Measurements from ENCODE around the gene LNX1. TPM values are rescaled to one million over a fixed set of nuclear protein-coding genes. Genes with fewer than 3 reads are reported as not detected.

Gene LNX1
- polyA plus RNA-seq, 3 donors: 0.09 to 0.13 TPM; not detected in 1

- Histone ChIP-seq H3K9me3 (replicated peaks in 1 of 2; ENCODE audit: control insufficient read depth in 1 of 2, insufficient read depth in 1 of 2, low read length in 2 of 2) (peaks cover 0 to 12% of the 10 kb centered on the region in 2 donors), H3K27ac (ENCODE audit: low read depth in 1 of 2, low read length in 2 of 2) (no peak overlapping the region), H3K36me3 (replicated peaks in 1 of 2; ENCODE audit: control insufficient read depth in 1 of 2, insufficient read depth in 2 of 2, low read length in 2 of 2) (peaks cover 39 to 51% of the 10 kb centered on the region in 2 donors), H3K4me3 (replicated peaks in 1 of 3; ENCODE audit: low read depth in 2 of 3, low read length in 3 of 3) (no peak overlapping the region), H3K4me1 (ENCODE audit: control insufficient read depth in 1 of 2, insufficient read depth in 2 of 2, low read length in 2 of 2) (no peaks in the 10 kb centered on the region), H3K27me3 (ENCODE audit: control insufficient read depth in 2 of 2, insufficient read depth in 2 of 2, low read length in 2 of 2) (no peaks in the 10 kb centered on the region), H3K79me2 (ENCODE audit: insufficient read depth, low read length) (no peaks in the 10 kb centered on the region), H2AFZ (ENCODE audit: insufficient read depth, low read depth, low read length, poor library complexity, severe bottlenecking) (no peak overlapping the region), H4K20me1 (ENCODE audit: insufficient read depth, low read length) (no peaks in the 10 kb centered on the region), H3K4me2 (replicated peaks; ENCODE audit: extremely low read depth, low read length, poor library complexity, severe bottlenecking) (no peak overlapping the region), H3K9ac (ENCODE audit: insufficient read depth, low read length, poor library complexity, severe bottlenecking) (no peak overlapping the region)
- no peak for TF ChIP-seq CTCF (IDR thresholded peaks at IDR 0.05)
- Mint-ChIP-seq H3K9me3 (peaks cover 8 to 21% (median 17%) of the 10 kb centered on the region in 7 donors), H3K4me1 (no peaks in the 10 kb centered on the region), H3K27me3 (ENCODE audit: low read depth in 3 of 3) (peaks cover 0 to 2% (median 0%) of the 10 kb centered on the region in 3 donors), H3K4me3 (no peak overlapping the region), H3K36me3 (peaks cover 28 to 39% of the 10 kb centered on the region in 2 donors), H3K27ac (no peak overlapping the region)
- intact Hi-C loops (cut with micrococcal nuclease): no loop called here
- WGBS (ENCODE audit: insufficient coverage): no CpG with 5 or more reads among the region's 5 CpGs
- DNase-seq: no peak
Observed at GRCh38 chr4:53463340-53463739, 127.9 kb downstream of the LNX1 start.

DNA sequence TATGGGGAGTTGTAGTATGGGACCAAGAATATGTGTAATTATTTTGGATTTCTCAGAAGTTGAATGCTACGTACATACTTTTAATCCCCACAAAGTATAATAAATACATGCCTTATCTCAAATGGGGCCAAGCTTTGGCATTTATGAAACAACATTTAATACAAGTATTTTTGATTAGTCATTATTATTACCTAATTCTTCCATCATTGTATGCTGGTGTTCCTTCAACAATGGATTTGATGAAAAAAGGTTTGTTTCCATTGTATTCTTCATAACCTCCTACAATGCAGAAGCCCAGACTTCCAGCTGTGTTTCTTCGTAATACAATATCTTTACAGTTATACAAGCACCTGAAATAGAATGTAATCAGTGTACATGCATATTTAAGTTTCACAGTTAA lies 130.0 kb downstream of the LNX1 start:
- TF ChIP-seq CTCF (IDR thresholded peaks at IDR 0.05): no peak
- H4K20me1 ChIP-seq (ENCODE audit: insufficient read depth, low read length): no peaks in the 10 kb centered on the region
- H3K4me1 ChIP-seq (ENCODE audit: control insufficient read depth in 1 of 2, insufficient read depth in 2 of 2, low read length in 2 of 2): no peaks in the 10 kb centered on the region
- no peak overlapping the region for H3K9ac ChIP-seq (ENCODE audit: insufficient read depth, low read length, poor library complexity, severe bottlenecking)
- intact Hi-C loops (cut with micrococcal nuclease): no loop called here
- Mint-ChIP-seq H3K9me3 (peaks cover under 1 to 3% (median 2%) of the 10 kb centered on the region in 7 donors), H3K27ac (no peak overlapping the region), H3K4me3 (no peak overlapping the region), H3K27me3 (ENCODE audit: low read depth in 3 of 3) (peaks cover 0 to 2% (median 0%) of the 10 kb centered on the region in 3 donors), H3K36me3 (peaks cover 34 to 50% of the 10 kb centered on the region in 2 donors), H3K4me1 (no peaks in the 10 kb centered on the region)
- WGBS (ENCODE audit: insufficient coverage): no CpG with 5 or more reads among the region's 2 CpGs
- H3K27me3 ChIP-seq (ENCODE audit: control insufficient read depth in 2 of 2, insufficient read depth in 2 of 2, low read length in 2 of 2): no peaks in the 10 kb centered on the region
- no peak overlapping the region for H3K4me3 ChIP-seq (replicated peaks in 1 of 3; ENCODE audit: low read depth in 2 of 3, low read length in 3 of 3)
- H3K79me2 ChIP-seq (ENCODE audit: insufficient read depth, low read length): no peaks in the 10 kb centered on the region
- DNase-seq: no peak
- no peak overlapping the region for H2AFZ ChIP-seq (ENCODE audit: insufficient read depth, low read depth, low read length, poor library complexity, severe bottlenecking)
- peaks cover 0 to 1% of the 10 kb centered on the region in 2 donors for H3K9me3 ChIP-seq (replicated peaks in 1 of 2; ENCODE audit: control insufficient read depth in 1 of 2, insufficient read depth in 1 of 2, low read length in 2 of 2)
- H3K36me3 ChIP-seq (replicated peaks in 1 of 2; ENCODE audit: control insufficient read depth in 1 of 2, insufficient read depth in 2 of 2, low read length in 2 of 2): peaks cover 53 to 71% of the 10 kb centered on the region in 2 donors
- no peak overlapping the region for H3K27ac ChIP-seq (ENCODE audit: low read depth in 1 of 2, low read length in 2 of 2)
- H3K4me2 ChIP-seq (replicated peaks; ENCODE audit: extremely low read depth, low read length, poor library complexity, severe bottlenecking): no peak overlapping the region

All from CD14-positive monocyte (primary cell).